IMR-90 (cell line): ENCODE data around the gene CLMP.

Experiments used
- FOS ChIP-seq: fragments of 150-350 bp; IDR thresholded peaks from 2 replicates; pipeline ENCODE4 v1.6.1; 2016; ENCODE audit warnings: low read depth, low read length
- MAFK ChIP-seq: IDR thresholded peaks from 2 replicates; pipeline ENCODE4 v1.6.1; 2012; ENCODE audit warnings: low read depth, low read length, improper control_type of control experiment
- MAZ ChIP-seq: IDR thresholded peaks from 2 replicates; pipeline ENCODE4 v1.6.1; 2012; ENCODE audit warnings: low read depth, mild to moderate bottlenecking, low read length, improper control_type of control experiment, moderate library complexity, borderline replicate concordance
- TF ChIP-seq, protein P1 (sequence below): conservative IDR thresholded peaks from 2 replicates; pipeline ENCODE4 v1.5.1; 2012; ENCODE audit warnings: mild to moderate bottlenecking, low read depth, low read length, improper control_type of control experiment

DNA sequence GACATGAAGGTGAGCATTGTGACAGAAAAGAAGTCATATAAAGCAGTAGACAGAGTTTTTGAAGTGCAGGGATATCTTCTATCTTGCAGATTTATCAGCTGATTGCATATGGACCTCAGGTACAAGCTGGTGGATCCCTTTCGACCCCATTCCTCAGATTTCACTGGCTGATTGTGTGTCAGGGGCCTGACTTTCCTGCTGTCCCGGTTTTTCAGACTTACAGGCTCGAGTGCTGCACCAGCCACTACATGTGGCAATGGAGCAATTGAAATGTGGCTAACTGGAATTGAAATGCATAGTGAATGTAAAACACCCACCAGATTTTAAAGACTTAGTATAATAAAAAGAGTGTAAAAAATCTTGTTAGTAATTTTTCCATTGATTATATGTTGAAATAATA, 50.3 kb downstream of the CLMP start:
- TF ChIP-seq, protein P1, sequence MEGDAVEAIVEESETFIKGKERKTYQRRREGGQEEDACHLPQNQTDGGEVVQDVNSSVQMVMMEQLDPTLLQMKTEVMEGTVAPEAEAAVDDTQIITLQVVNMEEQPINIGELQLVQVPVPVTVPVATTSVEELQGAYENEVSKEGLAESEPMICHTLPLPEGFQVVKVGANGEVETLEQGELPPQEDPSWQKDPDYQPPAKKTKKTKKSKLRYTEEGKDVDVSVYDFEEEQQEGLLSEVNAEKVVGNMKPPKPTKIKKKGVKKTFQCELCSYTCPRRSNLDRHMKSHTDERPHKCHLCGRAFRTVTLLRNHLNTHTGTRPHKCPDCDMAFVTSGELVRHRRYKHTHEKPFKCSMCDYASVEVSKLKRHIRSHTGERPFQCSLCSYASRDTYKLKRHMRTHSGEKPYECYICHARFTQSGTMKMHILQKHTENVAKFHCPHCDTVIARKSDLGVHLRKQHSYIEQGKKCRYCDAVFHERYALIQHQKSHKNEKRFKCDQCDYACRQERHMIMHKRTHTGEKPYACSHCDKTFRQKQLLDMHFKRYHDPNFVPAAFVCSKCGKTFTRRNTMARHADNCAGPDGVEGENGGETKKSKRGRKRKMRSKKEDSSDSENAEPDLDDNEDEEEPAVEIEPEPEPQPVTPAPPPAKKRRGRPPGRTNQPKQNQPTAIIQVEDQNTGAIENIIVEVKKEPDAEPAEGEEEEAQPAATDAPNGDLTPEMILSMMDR = no peak
- TF ChIP-seq MAZ = no peak
- TF ChIP-seq FOS = no peak
- TF ChIP-seq MAFK = no peak
